ENCODE results near the gene ANKRD44.

The ANKRD44 gene

DNA sequence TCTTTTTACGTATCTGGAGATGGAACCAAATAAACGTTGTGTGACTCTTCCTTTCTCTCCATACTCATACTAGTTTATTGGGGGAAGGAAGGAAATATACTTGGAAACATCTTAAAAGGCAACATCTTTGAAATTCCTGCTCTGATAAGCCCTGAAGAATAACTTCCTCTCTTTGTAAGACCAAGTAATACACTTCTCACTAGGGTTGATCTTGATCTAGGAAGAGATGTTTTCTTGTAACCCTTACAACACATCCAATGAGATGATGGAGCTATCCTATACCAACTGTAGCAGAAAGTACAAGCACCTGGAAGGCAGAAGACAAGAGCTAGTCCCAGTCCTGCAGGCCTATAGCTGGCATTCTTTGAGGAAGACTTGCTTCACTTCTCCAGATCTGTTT is 2.0 kb downstream of the ANKRD44 start:
- TF ChIP-seq SIN3A (IDR thresholded peaks at IDR 0.05; ENCODE audit: borderline replicate concordance, insufficient read depth, low read length) (no peak), POLR2AphosphoS5 (IDR thresholded peaks at IDR 0.05; ENCODE audit: low read depth, low read length) (no peak), REST (IDR thresholded peaks at IDR 0.05; ENCODE audit: insufficient read depth in 1 of 2, low read depth in 2 of 2, low read length in 2 of 2) (no peak), FOXP2 (optimal IDR thresholded peaks at IDR 0.05; ENCODE audit: borderline replicate concordance, extremely low read depth, extremely low read length, insufficient read depth) (no peak), TAF1 (IDR thresholded peaks at IDR 0.05; ENCODE audit: borderline replicate concordance, insufficient read depth, low read length) (no peak)

DNA sequence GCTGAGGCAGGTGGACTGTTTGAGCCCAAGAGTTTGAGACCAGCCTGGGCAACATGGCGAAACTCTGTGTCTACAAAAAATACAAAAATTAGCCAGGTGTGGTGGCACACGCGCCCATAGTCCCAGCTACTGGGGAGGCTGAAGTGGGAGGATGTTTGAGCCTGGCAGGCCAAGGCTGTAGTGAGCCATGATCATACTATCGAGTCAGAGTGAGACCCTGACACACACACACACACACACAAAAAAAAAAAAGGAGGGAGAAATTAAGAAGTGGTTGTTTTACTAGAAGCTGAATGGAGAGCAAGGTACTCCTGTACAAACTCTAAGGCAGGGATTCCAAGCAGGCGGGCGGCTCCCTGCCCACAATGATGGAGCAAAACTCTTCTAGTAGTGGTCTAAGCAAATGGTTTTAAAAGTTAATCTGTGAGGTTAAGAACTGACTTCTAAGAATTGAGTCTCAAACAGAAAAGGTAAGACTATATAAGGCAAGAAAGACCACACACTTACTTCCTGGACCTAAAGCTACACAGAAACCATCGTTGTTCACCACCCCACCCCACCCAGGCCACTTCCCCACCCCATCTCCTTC is 2.6 kb downstream of the ANKRD44 start:
- TF ChIP-seq SIN3A (IDR thresholded peaks at IDR 0.05; ENCODE audit: borderline replicate concordance, insufficient read depth, low read length) = no peak
- no peak for TF ChIP-seq POLR2AphosphoS5 (IDR thresholded peaks at IDR 0.05; ENCODE audit: low read depth, low read length)
- no peak for TF ChIP-seq FOXP2 (optimal IDR thresholded peaks at IDR 0.05; ENCODE audit: borderline replicate concordance, extremely low read depth, extremely low read length, insufficient read depth)
- no peak for TF ChIP-seq TAF1 (IDR thresholded peaks at IDR 0.05; ENCODE audit: borderline replicate concordance, insufficient read depth, low read length)
- TF ChIP-seq REST (IDR thresholded peaks at IDR 0.05; ENCODE audit: insufficient read depth in 1 of 2, low read depth in 2 of 2, low read length in 2 of 2) = no peak

- TF ChIP-seq TAF1 (IDR thresholded peaks at IDR 0.05; ENCODE audit: borderline replicate concordance, insufficient read depth, low read length) = no peak
- no peak for TF ChIP-seq REST (IDR thresholded peaks at IDR 0.05; ENCODE audit: insufficient read depth in 1 of 2, low read depth in 2 of 2, low read length in 2 of 2)
- TF ChIP-seq FOXP2 (optimal IDR thresholded peaks at IDR 0.05; ENCODE audit: borderline replicate concordance, extremely low read depth, extremely low read length, insufficient read depth) = no peak
- TF ChIP-seq POLR2AphosphoS5 (IDR thresholded peaks at IDR 0.05; ENCODE audit: low read depth, low read length) = no peak
- TF ChIP-seq SIN3A (IDR thresholded peaks at IDR 0.05; ENCODE audit: borderline replicate concordance, insufficient read depth, low read length) = no peak
Observed at GRCh38 chr2:197307236-197307932, 3.2 kb downstream of the ANKRD44 start.

DNA sequence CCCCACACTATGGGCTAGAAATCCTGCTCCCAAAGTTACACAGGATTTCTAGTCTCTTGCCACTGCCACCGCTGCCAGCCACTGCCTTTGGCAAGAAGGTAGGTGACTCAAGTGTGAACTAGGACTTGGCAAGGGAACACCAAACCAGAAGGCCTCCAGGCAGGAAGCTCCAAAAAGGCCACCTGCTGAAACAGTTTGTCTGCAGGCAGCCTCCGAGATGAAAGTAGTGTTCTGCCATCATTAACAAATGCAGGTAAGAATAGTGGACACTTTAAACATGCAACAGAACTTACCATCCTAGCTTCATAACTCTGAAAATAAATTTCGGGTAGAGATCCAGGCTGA is 3.9 kb downstream of the ANKRD44 start:
- no peak for TF ChIP-seq FOXP2 (optimal IDR thresholded peaks at IDR 0.05; ENCODE audit: borderline replicate concordance, extremely low read depth, extremely low read length, insufficient read depth)
- TF ChIP-seq TAF1 (IDR thresholded peaks at IDR 0.05; ENCODE audit: borderline replicate concordance, insufficient read depth, low read length) = no peak
- no peak for TF ChIP-seq SIN3A (IDR thresholded peaks at IDR 0.05; ENCODE audit: borderline replicate concordance, insufficient read depth, low read length)

DNA sequence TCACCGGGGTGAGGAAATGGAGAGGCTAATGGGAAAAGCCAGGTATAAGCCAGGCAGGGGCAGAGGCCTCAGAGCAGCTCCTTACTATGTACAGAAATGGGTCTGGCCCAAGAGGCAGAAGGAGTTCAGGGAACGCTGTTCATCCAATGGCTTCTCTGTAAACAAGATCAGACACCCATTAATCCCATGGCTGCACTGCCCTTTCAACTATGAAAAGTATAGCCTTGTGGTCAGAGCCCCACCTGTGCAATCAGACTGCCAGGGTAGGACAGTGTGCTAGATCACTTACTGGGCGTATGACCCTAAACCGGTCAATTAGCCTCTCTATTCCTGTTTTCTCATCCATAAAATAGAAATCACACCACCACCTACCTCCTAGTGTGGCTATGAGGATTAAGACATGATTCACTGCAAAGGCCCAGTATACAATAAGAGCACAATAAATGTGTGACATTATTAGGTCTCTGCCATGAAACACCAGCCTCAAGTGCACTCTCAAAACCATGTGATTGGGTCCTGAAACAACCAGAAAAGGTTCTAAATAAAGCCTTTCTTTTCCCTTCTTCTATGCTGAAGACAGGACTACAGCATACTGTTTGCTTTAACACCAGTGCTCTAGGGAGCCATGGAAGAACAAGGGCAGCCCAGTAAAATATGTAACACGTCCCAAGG is 4.4 kb downstream of the ANKRD44 start:
- TF ChIP-seq FOXP2 (optimal IDR thresholded peaks at IDR 0.05; ENCODE audit: borderline replicate concordance, extremely low read depth, extremely low read length, insufficient read depth) = no peak
- TF ChIP-seq TAF1 (IDR thresholded peaks at IDR 0.05; ENCODE audit: borderline replicate concordance, insufficient read depth, low read length) = no peak
- TF ChIP-seq REST (IDR thresholded peaks at IDR 0.05; ENCODE audit: insufficient read depth in 1 of 2, low read depth in 2 of 2, low read length in 2 of 2) = no peak
- no peak for TF ChIP-seq SIN3A (IDR thresholded peaks at IDR 0.05; ENCODE audit: borderline replicate concordance, insufficient read depth, low read length)
- TF ChIP-seq POLR2AphosphoS5 (IDR thresholded peaks at IDR 0.05; ENCODE audit: low read depth, low read length) = no peak

Data from PFSK-1 (cell line).